Fibroblast of villous mesenchyme (primary cell): ENCODE measurements around the gene CELSR1. TPM values are rescaled to one million over a fixed set of nuclear protein-coding genes. Genes with fewer than 3 reads are reported as not detected.

Experiments used
- DNase-seq: peaks from one replicate; pipeline ENCODE4 v3.0.0-alpha.2; 2010; ENCODE audit warnings: low read depth
- H3K4me3 ChIP-seq: 2 replicates; pipeline ENCODE4 v1.5.1; 2011; ENCODE audit warnings: low read depth, mild to moderate bottlenecking, low read length
- total RNA-seq: library from RNA; depleted of rRNA; stranded (reverse); fragments of >200 nt; gene quantifications from 2 replicates; pipeline ENCODE4 v1.2.3, GENCODE V29; 2012
- TF ChIP-seq, protein P1 (sequence below): IDR thresholded peaks from 2 replicates; pipeline ENCODE4 v1.5.1; 2012; ENCODE audit warnings: low read depth, mild to moderate bottlenecking, low read length; ENCODE audit not compliant: insufficient read depth

CELSR1 gene
- total RNA-seq, 1 donor: 1.7 TPM

DNA sequence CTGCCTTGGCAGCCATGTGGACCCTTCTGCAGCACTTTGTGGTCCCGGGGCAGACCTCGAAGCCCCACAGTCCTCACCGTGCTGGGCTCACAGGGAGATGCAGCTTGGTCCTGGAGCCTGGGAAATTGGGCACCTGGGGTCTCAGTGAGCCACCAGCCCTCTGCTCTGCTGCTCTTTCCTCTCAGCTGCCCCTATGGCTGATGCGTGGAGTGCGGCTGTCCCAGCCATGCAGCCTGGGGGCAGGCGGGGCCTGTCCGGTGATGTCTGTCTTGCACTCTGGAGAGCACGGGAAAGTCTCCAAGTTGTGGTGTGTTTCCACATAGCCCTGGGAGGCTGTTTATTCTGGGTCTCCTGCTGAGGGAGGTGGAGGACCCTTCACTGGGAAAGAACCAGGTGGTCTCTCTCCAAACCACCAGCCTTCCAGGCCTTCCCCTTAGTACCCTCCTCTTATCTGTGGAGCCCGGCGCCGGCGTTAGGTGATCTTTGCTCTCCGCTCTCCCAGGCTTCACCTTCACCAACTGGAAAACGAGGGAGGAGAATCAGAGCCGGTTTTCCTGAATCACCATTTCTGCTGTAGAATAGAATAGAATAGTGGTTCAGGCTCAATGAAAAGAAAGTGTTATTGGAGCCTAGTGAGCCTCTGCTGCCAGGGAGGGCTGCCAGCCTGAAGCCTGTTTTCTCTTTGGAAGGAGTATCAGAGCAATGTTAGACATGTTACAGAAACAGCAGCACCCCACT is 41.6 kb upstream of the CELSR1 start:
- TF ChIP-seq, protein P1, sequence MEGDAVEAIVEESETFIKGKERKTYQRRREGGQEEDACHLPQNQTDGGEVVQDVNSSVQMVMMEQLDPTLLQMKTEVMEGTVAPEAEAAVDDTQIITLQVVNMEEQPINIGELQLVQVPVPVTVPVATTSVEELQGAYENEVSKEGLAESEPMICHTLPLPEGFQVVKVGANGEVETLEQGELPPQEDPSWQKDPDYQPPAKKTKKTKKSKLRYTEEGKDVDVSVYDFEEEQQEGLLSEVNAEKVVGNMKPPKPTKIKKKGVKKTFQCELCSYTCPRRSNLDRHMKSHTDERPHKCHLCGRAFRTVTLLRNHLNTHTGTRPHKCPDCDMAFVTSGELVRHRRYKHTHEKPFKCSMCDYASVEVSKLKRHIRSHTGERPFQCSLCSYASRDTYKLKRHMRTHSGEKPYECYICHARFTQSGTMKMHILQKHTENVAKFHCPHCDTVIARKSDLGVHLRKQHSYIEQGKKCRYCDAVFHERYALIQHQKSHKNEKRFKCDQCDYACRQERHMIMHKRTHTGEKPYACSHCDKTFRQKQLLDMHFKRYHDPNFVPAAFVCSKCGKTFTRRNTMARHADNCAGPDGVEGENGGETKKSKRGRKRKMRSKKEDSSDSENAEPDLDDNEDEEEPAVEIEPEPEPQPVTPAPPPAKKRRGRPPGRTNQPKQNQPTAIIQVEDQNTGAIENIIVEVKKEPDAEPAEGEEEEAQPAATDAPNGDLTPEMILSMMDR: no peak
- DNase-seq: peak; percentile 62
- H3K4me3 ChIP-seq: peak overlapping the region; percentile 18

DNA sequence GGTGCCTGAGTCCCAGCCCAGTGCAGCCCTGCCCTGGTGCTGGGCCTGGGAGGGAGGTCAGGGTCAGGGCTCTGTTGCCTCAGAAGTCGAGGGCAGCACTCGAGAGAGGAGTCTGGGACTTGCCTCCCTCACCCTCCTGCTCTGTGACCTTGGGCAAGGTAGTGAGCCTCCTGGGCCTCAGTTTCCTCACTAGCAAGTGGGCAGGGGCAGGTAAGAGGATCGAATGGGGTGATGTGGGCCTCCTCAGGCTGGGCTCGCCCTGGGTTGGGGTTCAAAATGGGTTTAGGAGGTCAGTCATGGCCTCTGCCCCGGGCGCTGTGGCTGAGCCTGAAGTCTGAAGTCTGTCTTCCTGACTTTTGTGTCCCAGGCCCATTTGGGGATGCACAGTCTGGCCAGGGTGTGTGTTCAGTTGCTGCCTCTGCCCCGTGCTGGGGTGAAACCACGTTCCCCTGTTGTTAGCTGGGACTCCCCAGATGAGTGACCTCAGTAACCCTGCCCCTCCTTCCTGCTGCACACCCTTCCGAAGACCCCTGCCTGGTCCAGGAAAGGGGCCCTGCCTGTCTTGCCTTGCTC is 40.9 kb upstream of the CELSR1 start:
- TF ChIP-seq, protein P1: no peak
- no peak for DNase-seq
- H3K4me3 ChIP-seq: peak overlapping the region; percentile 70

DNA sequence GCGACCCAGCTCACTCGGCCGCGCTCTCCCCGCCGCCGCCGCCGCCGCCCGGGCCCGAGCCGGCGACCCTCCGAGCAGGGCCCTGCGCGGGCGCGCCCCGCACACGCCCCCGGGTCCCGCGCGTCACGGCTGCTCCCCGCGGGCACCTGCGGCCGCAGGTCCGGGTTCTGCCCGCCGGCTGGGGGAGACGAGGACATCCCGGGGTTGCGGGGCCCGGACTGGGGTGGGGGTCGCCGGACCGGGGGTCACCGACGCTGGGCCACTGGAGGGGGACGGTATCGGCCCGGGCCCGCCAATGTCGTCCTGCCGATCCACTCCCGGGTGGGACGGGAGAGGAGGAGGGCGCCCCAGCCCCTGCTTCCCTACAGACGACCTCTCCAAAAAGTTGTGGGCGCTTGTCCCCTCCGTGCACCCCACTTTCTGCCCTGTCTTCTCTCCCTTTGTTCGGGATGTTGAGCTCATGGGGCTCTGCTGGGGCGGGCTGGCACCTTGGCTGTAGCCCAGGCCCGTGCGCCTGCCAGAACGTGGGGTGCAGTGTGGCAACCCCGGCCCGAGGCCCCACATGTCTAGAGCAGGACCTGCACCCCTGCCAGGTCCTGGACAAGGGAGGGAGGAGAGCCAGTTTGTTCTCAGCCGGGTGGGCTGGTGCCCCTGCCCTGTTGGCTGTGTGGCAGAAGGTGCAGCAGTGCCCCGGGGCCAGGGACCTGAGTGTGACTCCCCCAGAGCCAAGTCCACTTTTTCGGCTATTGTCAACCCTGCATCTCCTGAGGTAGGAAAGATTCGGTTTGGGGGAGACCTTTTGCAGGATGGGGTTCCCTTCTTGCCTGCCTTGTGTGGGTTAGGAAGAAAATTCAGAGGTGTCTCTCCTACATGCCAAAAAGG is 40.2 kb upstream of the CELSR1 start:
- TF ChIP-seq, protein P1: no peak
- no peak for DNase-seq
- H3K4me3 ChIP-seq: peak overlapping the region; percentile 70

DNA sequence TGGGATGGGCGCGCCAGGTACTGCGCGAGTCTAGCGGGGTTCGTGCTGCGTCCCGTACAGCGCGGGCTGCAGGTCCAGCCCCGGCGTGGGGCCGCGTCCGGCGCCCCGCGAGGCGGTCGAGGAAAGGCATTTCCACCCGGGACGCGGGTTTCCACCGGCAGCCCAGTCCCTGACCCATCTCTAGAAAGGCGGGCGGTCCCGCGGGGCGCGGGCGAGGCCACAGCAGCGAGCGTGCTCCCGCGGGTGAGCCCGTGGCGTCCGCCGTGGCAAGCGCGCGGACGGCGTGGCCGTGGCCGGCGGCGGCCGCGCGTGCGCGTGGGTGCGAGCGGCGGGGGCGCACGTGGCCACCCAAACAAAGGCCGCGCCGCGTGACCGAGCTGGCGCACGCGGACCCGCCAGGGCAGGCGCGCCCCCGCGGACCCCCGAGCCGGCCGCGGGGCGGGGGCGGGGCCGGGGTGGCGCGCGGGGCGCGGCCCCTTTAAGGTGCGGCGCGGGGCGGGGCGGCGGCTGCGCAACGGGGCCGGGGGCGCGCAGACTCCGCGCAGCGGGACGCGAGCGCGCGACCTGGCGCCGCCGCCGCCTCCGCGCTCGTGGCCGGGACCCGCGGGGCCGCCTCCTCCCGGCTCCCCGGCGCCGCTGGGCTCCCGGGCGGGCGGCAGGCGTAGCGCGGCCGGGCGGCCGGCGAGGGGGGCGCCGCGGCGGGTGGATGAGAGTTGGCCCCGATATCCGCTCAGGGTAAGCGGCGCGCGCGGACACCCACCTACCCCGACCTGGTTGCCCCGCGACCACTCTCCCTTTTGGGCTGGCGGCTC is 39.3 kb upstream of the CELSR1 start:
- TF ChIP-seq, protein P1: no peak
- DNase-seq: peak; percentile 43
- peak overlapping the region; percentile 70 for H3K4me3 ChIP-seq

DNA sequence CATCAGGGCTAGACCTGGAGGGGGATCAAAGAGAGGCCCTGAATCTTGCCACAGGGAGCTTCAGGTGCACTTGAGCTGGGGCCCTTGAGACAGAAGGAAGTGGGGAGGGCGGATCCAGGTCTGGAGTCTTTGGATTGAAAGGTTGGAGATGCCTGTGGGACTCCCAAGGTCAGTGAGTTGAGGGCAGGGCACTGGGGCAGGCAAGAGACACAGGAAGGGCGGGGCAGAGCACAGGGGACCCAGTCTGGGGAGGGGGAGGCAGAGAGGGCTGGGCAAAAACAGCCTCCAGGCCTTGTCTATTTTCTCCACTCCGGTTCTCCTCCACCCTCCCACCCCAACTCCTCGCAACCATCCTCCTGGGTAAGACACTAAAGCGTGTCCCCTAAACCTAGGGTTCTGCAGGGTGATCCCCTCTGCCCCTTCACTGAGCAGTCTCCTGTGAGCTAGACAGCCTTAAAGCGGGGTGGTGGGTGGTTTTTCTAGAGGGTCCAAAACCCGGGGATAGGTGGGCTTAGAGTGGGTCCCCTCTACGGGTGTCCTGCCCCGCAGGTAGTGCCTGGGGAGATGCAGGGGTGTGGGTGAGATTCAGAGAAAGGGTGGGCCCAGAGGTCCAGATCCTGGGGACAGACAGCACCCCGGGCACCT is 38.6 kb upstream of the CELSR1 start:
- no peak for DNase-seq
- H3K4me3 ChIP-seq: peak overlapping the region; percentile 57
- TF ChIP-seq, protein P1: no peak
